Activated B cell treated with CpG ODN at 0.5 μM for 24 hours (primary cell): ENCODE results near the gene PADI6. TPM values are rescaled to one million over a fixed set of nuclear protein-coding genes. Genes with fewer than 3 reads are reported as not detected.

ENCODE experiments used
- ATAC-seq: fragments of 200-7000 bp; cut with Tn5 transposase; one replicate; pipeline ENCODE4 v1.10.0; 2021; ENCODE audit warnings: low read depth, mild to moderate bottlenecking, moderate library complexity
- CTCF ChIA-PET: fragments of 350-600 bp; sonication (Branson Sonifier 250); formaldehyde crosslinking; loops from one replicate; lab custom pipeline; 2021; ENCODE audit warnings: antibody characterized with exemption; lab: Charles Lee
- POLR2A ChIA-PET: fragments of 350-600 bp; sonication (Branson Sonifier 250); formaldehyde crosslinking; loops from one replicate; lab custom pipeline; 2021; ENCODE audit warnings: antibody characterized with exemption; lab: Charles Lee
- DNase-seq: peaks from one replicate; pipeline ENCODE4 v3.0.0; 2022
- H3K27ac Mint-ChIP-seq: one replicate; pipeline ENCODE4 v1.8.0; 2020; ENCODE audit warnings: mixed read lengths
- H3K27me3 Mint-ChIP-seq: one replicate; pipeline ENCODE4 v1.8.0; 2021; ENCODE audit warnings: mixed read lengths
- H3K36me3 Mint-ChIP-seq: one replicate; pipeline ENCODE4 v1.8.0; 2021; ENCODE audit warnings: low read depth, mixed read lengths
- H3K4me1 Mint-ChIP-seq: one replicate; pipeline ENCODE4 v1.8.0; 2021; ENCODE audit warnings: mixed read lengths
- H3K4me3 Mint-ChIP-seq: one replicate; pipeline ENCODE4 v1.8.0; 2020; ENCODE audit warnings: mild to moderate bottlenecking, mixed read lengths
- H3K9me3 Mint-ChIP-seq: one replicate; pipeline ENCODE4 v1.8.0; 2020; ENCODE audit warnings: mixed read lengths
- CTCF ChIP-seq: fragments of 200-600 bp; IDR thresholded peaks from one replicate; pipeline ENCODE4 v1.8.0; 2022; ENCODE audit warnings: antibody characterized with exemption, mild to moderate bottlenecking
- intact Hi-C: fragments of 100-400 bp; cut with micrococcal nuclease; formaldehyde crosslinking; loops from one replicate; pipeline ENCODE4 v1.15.1; 2024
- total RNA-seq: library from RNA; stranded (reverse); gene quantifications from 2 replicates; pipeline ENCODE4 v1.2.3, GENCODE V29; 2022

Gene PADI6
- total RNA-seq, 1 donor from 2014 or later, result not detected

DNA sequence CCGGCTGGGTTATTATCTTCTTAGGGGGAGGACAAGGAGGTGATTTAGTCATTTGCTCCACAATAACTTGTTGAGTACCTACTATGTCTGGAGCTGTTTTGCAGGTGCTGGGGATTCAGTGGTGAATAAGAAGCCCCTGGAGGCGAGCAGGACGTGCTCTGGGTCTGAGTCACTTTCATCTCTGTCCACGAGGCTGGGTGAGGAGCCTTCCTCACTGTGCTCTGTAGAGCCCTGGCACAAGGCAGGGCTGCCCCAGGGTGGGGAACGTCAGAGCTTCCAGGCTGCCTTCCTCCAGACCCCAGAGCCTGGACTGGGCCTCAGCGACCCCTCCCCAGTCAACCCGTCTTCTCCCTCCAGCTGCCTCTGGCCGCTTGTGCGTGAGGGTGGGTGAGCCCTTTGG, 2.5 kb upstream of the PADI6 start:
- TF ChIP-seq CTCF, result no peak
- Mint-ChIP-seq H3K4me1 (no peaks in the 10 kb centered on the region), H3K4me3 (no peak overlapping the region), H3K27ac (no peak overlapping the region), H3K36me3 (no peaks in the 10 kb centered on the region), H3K27me3 (peaks cover 4% of the 10 kb centered on the region), H3K9me3 (no peaks in the 10 kb centered on the region)
- intact Hi-C loops, result no loop called here
- POLR2A ChIA-PET, result no interaction called here
- DNase-seq, result no peak
- CTCF ChIA-PET, result no interaction called here
- ATAC-seq, result no peak

DNA sequence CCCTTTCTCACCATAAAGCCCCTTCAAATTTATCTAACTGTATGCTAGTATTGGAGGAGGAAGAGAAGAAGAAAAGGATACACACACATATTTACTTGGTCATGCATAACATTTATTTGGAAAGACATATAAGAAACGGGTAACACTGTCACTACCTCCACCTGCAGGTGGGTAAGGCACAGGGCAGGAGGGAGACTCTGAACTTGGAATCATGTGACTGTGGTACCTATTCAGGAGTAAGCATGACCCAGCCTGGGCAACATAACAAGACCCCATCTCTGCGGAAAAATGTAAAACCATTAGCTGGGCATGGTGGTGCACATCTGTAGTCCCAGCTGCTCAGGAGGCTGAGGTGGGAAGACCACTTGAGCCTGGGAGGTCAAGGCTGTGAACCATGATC, 1.4 kb upstream of the PADI6 start:
- ChIA-PET POLR2A (no interaction called here), CTCF (no interaction called here)
- no peak overlapping the region for H3K27ac Mint-ChIP-seq

DNA sequence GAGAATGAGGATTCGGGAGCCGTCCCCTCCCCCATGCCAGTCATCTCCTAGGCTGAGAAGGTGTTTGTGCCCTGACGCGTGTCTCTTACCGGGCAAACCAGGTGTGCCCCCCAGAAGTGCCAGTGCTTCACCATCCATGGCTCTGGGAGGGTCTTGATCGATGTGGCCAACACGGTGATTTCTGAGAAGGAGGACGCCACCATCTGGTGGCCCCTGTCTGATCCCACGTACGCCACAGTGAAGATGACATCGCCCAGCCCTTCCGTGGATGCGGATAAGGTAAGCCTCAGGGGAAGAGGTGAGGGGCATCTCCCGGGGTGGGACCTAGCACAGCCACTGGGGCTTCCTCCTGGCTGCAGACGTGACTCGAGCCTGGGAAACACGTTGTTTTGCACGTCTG, 959 bp downstream of the PADI6 start:
- H3K9me3 Mint-ChIP-seq, result no peaks in the 10 kb centered on the region
- ChIA-PET CTCF (no interaction called here), POLR2A (no interaction called here)
- intact Hi-C loops, result no loop called here
- H3K27me3 Mint-ChIP-seq, result peaks cover 4% of the 10 kb centered on the region
- DNase-seq (no peak), ATAC-seq (no peak)
- no peaks in the 10 kb centered on the region for H3K4me1 Mint-ChIP-seq
- no peak for TF ChIP-seq CTCF
- no peak overlapping the region for H3K27ac Mint-ChIP-seq
- H3K36me3 Mint-ChIP-seq, result no peaks in the 10 kb centered on the region
- H3K4me3 Mint-ChIP-seq, result no peak overlapping the region

More for the DNA sequence above, 1.4 kb upstream of the PADI6 start:
- H3K36me3 Mint-ChIP-seq, result no peaks in the 10 kb centered on the region
- ATAC-seq (no peak), DNase-seq (no peak)
- TF ChIP-seq CTCF, result no peak
- no peaks in the 10 kb centered on the region for H3K4me1 Mint-ChIP-seq
- no peak overlapping the region for H3K4me3 Mint-ChIP-seq
- intact Hi-C loops, result no loop called here
- no peaks in the 10 kb centered on the region for H3K9me3 Mint-ChIP-seq
- peaks cover 4% of the 10 kb centered on the region for H3K27me3 Mint-ChIP-seq

- Mint-ChIP-seq H3K4me3 (no peak overlapping the region), H3K4me1 (no peaks in the 10 kb centered on the region), H3K27me3 (peaks cover 7% of the 10 kb centered on the region), H3K36me3 (no peaks in the 10 kb centered on the region), H3K9me3 (no peaks in the 10 kb centered on the region), H3K27ac (no peak overlapping the region)
- intact Hi-C loops, result no loop called here
- ATAC-seq, result no peak
- POLR2A ChIA-PET, result no interaction called here
- CTCF ChIA-PET, result no interaction called here
- no peak for DNase-seq
- no peak for TF ChIP-seq CTCF
Measured at GRCh38 chr1:17375651-17376050, 3.7 kb downstream of the PADI6 start.

- H3K27me3 Mint-ChIP-seq, result peaks cover 8% of the 10 kb centered on the region
- H3K4me1 Mint-ChIP-seq, result no peaks in the 10 kb centered on the region
- no peak for ATAC-seq
- no peaks in the 10 kb centered on the region for H3K36me3 Mint-ChIP-seq
- H3K9me3 Mint-ChIP-seq, result no peaks in the 10 kb centered on the region
- intact Hi-C loops, result no loop called here
- no peak for DNase-seq
- ChIA-PET POLR2A (no interaction called here), CTCF (no interaction called here)
- no peak for TF ChIP-seq CTCF
- no peak overlapping the region for H3K4me3 Mint-ChIP-seq
- H3K27ac Mint-ChIP-seq, result no peak overlapping the region
Measured at GRCh38 chr1:17377325-17377953, 5.4 kb downstream of the PADI6 start.
